H1 (cell line): ENCODE measurements around the gene ACSF3. TPM values are rescaled to one million over a fixed set of nuclear protein-coding genes. Genes with fewer than 3 reads are reported as not detected.

ENCODE experiments used
- CTCF ChIA-PET: fragments of 300-600 bp; sonication (Branson Sonifier 250); formaldehyde crosslinking; loops from one replicate; lab custom pipeline; 2021; ENCODE audit not compliant: partially characterized antibody; lab: Charles Lee
- POLR2A ChIA-PET: fragments of 300-600 bp; sonication (Branson Sonifier 250); formaldehyde crosslinking; loops from one replicate; lab custom pipeline; 2021; ENCODE audit warnings: inconsistent platforms; ENCODE audit not compliant: partially characterized antibody; lab: Charles Lee
- DNase-seq, 2 experiments: peaks; one replicate each; pipeline versions ENCODE4 v3.0.0 to v3.0.0-alpha.2; 2010 to 2022; ENCODE audit warnings: low spot score in 2 of 2, low read depth in 1 of 2, mixed read lengths in 1 of 2
- FAIRE-seq: peaks from 2 replicates; lab custom pipeline; 2011; peaks lifted over from hg19 to GRCh38; lab: Jason Lieb, UNC
- H2AFZ ChIP-seq: 2 replicates; pipeline ENCODE4 v1.8.1; 2012; ENCODE audit warnings: low read length, inconsistent platforms
- H2AK5ac ChIP-seq: 2 replicates; pipeline ENCODE4 v1.6.1; 2013; ENCODE audit warnings: low read depth, low read length
- H2BK120ac ChIP-seq: replicated peaks from 2 replicates; pipeline ENCODE3; 2013; ENCODE audit warnings: low read depth, low read length, inconsistent platforms
- H2BK12ac ChIP-seq: 2 replicates; pipeline ENCODE4 v1.6.1; 2013; ENCODE audit warnings: low read depth, low read length
- H2BK15ac ChIP-seq: 2 replicates; pipeline ENCODE4 v1.6.1; 2013; ENCODE audit warnings: low read length
- H2BK20ac ChIP-seq: 2 replicates; pipeline ENCODE4 v1.6.1; 2013; ENCODE audit warnings: low read length
- H2BK5ac ChIP-seq: 2 replicates; pipeline ENCODE4 v1.6.1; 2013; ENCODE audit warnings: low read depth, low read length
- H3K14ac ChIP-seq: 2 replicates; pipeline ENCODE4 v1.6.1; 2013; ENCODE audit warnings: inconsistent platforms; ENCODE audit not compliant: insufficient read length
- H3K18ac ChIP-seq: 2 replicates; pipeline ENCODE4 v1.6.1; 2013; ENCODE audit warnings: low read length; ENCODE audit errors: extremely low read depth
- H3K23ac ChIP-seq: 2 replicates; pipeline ENCODE4 v1.6.1; 2013; ENCODE audit warnings: inconsistent platforms; ENCODE audit not compliant: insufficient read length
- H3K23me2 ChIP-seq: 2 replicates; pipeline ENCODE4 v1.6.1; 2013; ENCODE audit warnings: low read depth, low read length
- H3K27ac ChIP-seq: 2 replicates; pipeline ENCODE4 v1.6.1; 2011; ENCODE audit warnings: low read depth, low read length, inconsistent platforms
- H3K27me3 ChIP-seq, 4 experiments: replicated peaks in 1 of 4; 1 replicate in 1 of 4; 2 replicates in 3 of 4; pipeline versions ENCODE4 v1.6.1 to v1.8.1; 2011 to 2013; ENCODE audit warnings: low read length in 3 of 4, mild to moderate bottlenecking in 3 of 4, inconsistent platforms in 2 of 4, mixed read lengths in 2 of 4, moderate library complexity in 1 of 4; ENCODE audit not compliant: control insufficient read depth in 3 of 4, insufficient read depth in 3 of 4; ENCODE audit errors: extremely low read depth in 1 of 4
- H3K36me3 ChIP-seq, 4 experiments: 2 replicates each; pipeline versions ENCODE4 v1.6.1 to v1.8.1; 2011 to 2013; ENCODE audit warnings: mild to moderate bottlenecking in 4 of 4, low read length in 3 of 4, moderate library complexity in 2 of 4, control low read depth in 1 of 4, inconsistent platforms in 1 of 4; ENCODE audit not compliant: insufficient read depth in 4 of 4, control insufficient read depth in 2 of 4
- H3K4ac ChIP-seq: replicated peaks from 2 replicates; pipeline ENCODE3; 2013; ENCODE audit warnings: low read length, low read depth, mixed read lengths, inconsistent platforms; ENCODE audit not compliant: insufficient read length
- H3K4me1 ChIP-seq, 4 experiments: replicated peaks in 1 of 4; 1 replicate in 1 of 4; 2 replicates in 3 of 4; pipeline versions ENCODE4 v1.6.1 to v1.8.1; 2011 to 2013; ENCODE audit warnings: low read length in 3 of 4, inconsistent platforms in 2 of 4, mixed read lengths in 1 of 4; ENCODE audit not compliant: insufficient read depth in 4 of 4, control insufficient read depth in 3 of 4
- H3K4me2 ChIP-seq, 2 experiments: 2 replicates each; pipeline versions ENCODE4 v1.6.1 to v1.8.1; 2011 to 2013; ENCODE audit warnings: low read depth in 2 of 2, low read length in 2 of 2, control low read depth in 1 of 2, inconsistent platforms in 1 of 2, mild to moderate bottlenecking in 1 of 2; ENCODE audit not compliant: insufficient read depth in 1 of 2
- H3K4me3 ChIP-seq, 4 experiments: fragments of 200-600, 300-600 bp in 1 of 4; sonication (generic), shearing (Covaris generic), sonication (Bioruptor Twin) in 1 of 4; 2 replicates each; pipeline versions ENCODE4 v1.5.1 to v1.8.1; 2011 to 2016; ENCODE audit warnings: low read length in 4 of 4, low read depth in 3 of 4, control low read depth in 2 of 4, inconsistent platforms in 2 of 4, mild to moderate bottlenecking in 2 of 4, mixed read lengths in 1 of 4, moderate library complexity in 1 of 4; ENCODE audit not compliant: insufficient read depth in 2 of 4; ENCODE audit errors: extremely low read depth in 1 of 4
- H3K56ac ChIP-seq: replicated peaks from 2 replicates; pipeline ENCODE3; 2013; ENCODE audit warnings: low read depth, mild to moderate bottlenecking, mixed read lengths, low read length, inconsistent platforms; ENCODE audit not compliant: insufficient read length
- H3K79me1 ChIP-seq: 2 replicates; pipeline ENCODE4 v1.6.1; 2013; ENCODE audit warnings: low read depth, low read length, control low read depth
- H3K79me2 ChIP-seq, 2 experiments: 2 replicates each; pipeline versions ENCODE4 v1.6.1 to v1.8.1; 2012 to 2013; ENCODE audit warnings: low read length in 2 of 2, mild to moderate bottlenecking in 2 of 2, inconsistent platforms in 1 of 2; ENCODE audit not compliant: insufficient read depth in 2 of 2, control insufficient read depth in 1 of 2
- H3K9ac ChIP-seq, 4 experiments: replicated peaks in 1 of 4; 1 replicate in 1 of 4; 2 replicates in 3 of 4; pipeline versions ENCODE4 v1.6.1 to v1.8.1; 2011 to 2013; ENCODE audit warnings: low read depth in 3 of 4, low read length in 3 of 4, control low read depth in 2 of 4, mild to moderate bottlenecking in 2 of 4, moderate library complexity in 2 of 4, inconsistent platforms in 1 of 4; ENCODE audit errors: extremely low read depth in 1 of 4
- H3K9me3 ChIP-seq, 2 experiments: 2 replicates each; pipeline versions ENCODE4 v1.6.1 to v1.8.1; 2012 to 2013; ENCODE audit warnings: mild to moderate bottlenecking in 2 of 2, moderate library complexity in 2 of 2, control low read depth in 1 of 2, inconsistent platforms in 1 of 2, low read depth in 1 of 2, low read length in 1 of 2, mixed read lengths in 1 of 2; ENCODE audit not compliant: insufficient read depth in 2 of 2
- H4K20me1 ChIP-seq, 2 experiments: replicated peaks in 1 of 2; 2 replicates each; pipeline versions ENCODE3 to v1.8.1; 2011 to 2013; ENCODE audit warnings: inconsistent platforms in 2 of 2, low read length in 2 of 2, mild to moderate bottlenecking in 1 of 2; ENCODE audit not compliant: insufficient read depth in 2 of 2, control insufficient read depth in 1 of 2
- H4K5ac ChIP-seq: 2 replicates; pipeline ENCODE4 v1.6.1; 2013; ENCODE audit warnings: low read length, low read depth, mixed read lengths, inconsistent platforms; ENCODE audit not compliant: insufficient read length
- H4K8ac ChIP-seq: 2 replicates; pipeline ENCODE4 v1.8.0; 2013; ENCODE audit warnings: mild to moderate bottlenecking, moderate library complexity, low read length, inconsistent platforms; ENCODE audit not compliant: insufficient read depth; ENCODE audit errors: extremely low read depth
- H4K91ac ChIP-seq: replicated peaks from 2 replicates; pipeline ENCODE3; 2013; ENCODE audit warnings: low read length, mixed read lengths, inconsistent platforms; ENCODE audit not compliant: insufficient read length
- CHD1 ChIP-seq: IDR thresholded peaks from 2 replicates; pipeline ENCODE4 v1.6.1; 2012; ENCODE audit warnings: low read depth, low read length, improper control_type of control experiment
- FOSL1 ChIP-seq: IDR thresholded peaks from 2 replicates; pipeline ENCODE4 v1.6.1; 2011; ENCODE audit warnings: mild to moderate bottlenecking, low read depth, low read length, moderate library complexity; ENCODE audit not compliant: insufficient read depth
- KDM5A ChIP-seq: fragments of 200-600 bp; IDR thresholded peaks from 2 replicates; pipeline ENCODE4 v1.7.1; 2012; ENCODE audit warnings: mild to moderate bottlenecking, low read length, inconsistent platforms, mixed read lengths
- NRF1 ChIP-seq: IDR thresholded peaks from 2 replicates; pipeline ENCODE4 v1.6.1; 2011; ENCODE audit warnings: mild to moderate bottlenecking, low read depth, low read length, improper control_type of control experiment
- RFX5 ChIP-seq: IDR thresholded peaks from 2 replicates; pipeline ENCODE4 v1.6.1; 2011; ENCODE audit warnings: low read depth, low read length, improper control_type of control experiment, borderline replicate concordance
- SAP30 ChIP-seq: fragments of 300-600 bp; sonication (generic); IDR thresholded peaks from 2 replicates; pipeline ENCODE4 v1.7.1; 2012; ENCODE audit warnings: low read length, moderate library complexity, mild to moderate bottlenecking, inconsistent platforms; ENCODE audit not compliant: insufficient read depth, insufficient replicate concordance
- WGBS, 2 experiments: shearing (Covaris generic) in 1 of 2; methylation state at CpG; one replicate each; pipeline versions ENCODE4 v1.1.6 to v1.1.7; 2013 to 2015; ENCODE audit warnings: low lambda C conversion rate in 2 of 2, mixed read lengths in 2 of 2, inconsistent platforms in 1 of 2, low coverage in 1 of 2, missing lambda C conversion rate in 1 of 2; ENCODE audit not compliant: insufficient replicate concordance in 2 of 2, insufficient coverage in 1 of 2, insufficient read length in 1 of 2; ENCODE audit errors: extremely low coverage in 1 of 2, missing lambda C conversion rate in 1 of 2; 5-methylcytosine and 5-hydroxymethylcytosine counted together
- polyA plus RNA-seq, 7 experiments: library from polyadenylated mRNA; depleted of rRNA in 3 of 7; stranded (reverse) in 5 of 7; unstranded in 2 of 7; fragments of >200 nt in 5 of 7; fragments of 200-250 nt in 2 of 7; gene quantifications; 1 replicate in 5 of 7; 2 replicates in 1 of 7; 4 replicates in 1 of 7; pipeline versions ENCODE4 v1.2.1 to v1.2.3, GENCODE V29; 2011 to 2013; ENCODE audit warnings: missing spikeins in 2 of 7, mixed read lengths in 2 of 7
- total RNA-seq: library from RNA; stranded (reverse); fragmentation: NEBNext Ultra II Directional; extraction: Animal tissue kit (Norgen Biotek cat#: 25700); gene quantifications from 2 replicates; pipeline ENCODE4 v1.2.1, GENCODE V29; 2021
- TF ChIP-seq, protein P1 (sequence below): IDR thresholded peaks from 2 replicates; pipeline ENCODE4 v1.6.1; 2011; ENCODE audit warnings: low read length, improper control_type of control experiment

The ACSF3 gene
- total and polyA plus RNA-seq, 2 of the 8 experiments (the other 6 are each of a cell fraction or from before 2014, with no cell fraction given) = 15.6 to 22.9 TPM

DNA sequence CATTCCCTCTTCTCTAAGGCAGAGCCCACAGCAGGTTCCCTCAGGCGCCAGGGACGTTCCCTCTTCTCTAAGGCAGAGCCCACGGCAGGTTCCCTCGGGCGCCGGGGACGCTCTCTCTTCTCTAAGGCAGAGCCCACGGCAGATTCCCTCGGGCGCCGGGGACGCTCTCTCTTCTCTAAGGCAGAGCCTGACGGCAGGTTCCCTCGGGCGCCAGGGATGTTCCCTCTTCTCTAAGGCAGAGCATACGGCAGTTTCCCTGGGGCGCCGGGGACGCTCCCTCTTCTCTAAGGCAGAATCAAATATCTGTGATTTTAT is 24.3 kb downstream of the ACSF3 start:
- no peak overlapping the region for H4K5ac ChIP-seq
- H2BK15ac ChIP-seq = no peak overlapping the region
- DNase-seq = no peak
- peaks cover 0 to 9% of the 10 kb centered on the region in 2 experiments for H4K20me1 ChIP-seq
- TF ChIP-seq, protein P1, sequence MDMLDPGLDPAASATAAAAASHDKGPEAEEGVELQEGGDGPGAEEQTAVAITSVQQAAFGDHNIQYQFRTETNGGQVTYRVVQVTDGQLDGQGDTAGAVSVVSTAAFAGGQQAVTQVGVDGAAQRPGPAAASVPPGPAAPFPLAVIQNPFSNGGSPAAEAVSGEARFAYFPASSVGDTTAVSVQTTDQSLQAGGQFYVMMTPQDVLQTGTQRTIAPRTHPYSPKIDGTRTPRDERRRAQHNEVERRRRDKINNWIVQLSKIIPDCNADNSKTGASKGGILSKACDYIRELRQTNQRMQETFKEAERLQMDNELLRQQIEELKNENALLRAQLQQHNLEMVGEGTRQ = no peak
- TF ChIP-seq CHD1 (no peak), RFX5 (no peak), FOSL1 (no peak), KDM5A (no peak), SAP30 (no peak), NRF1 (no peak)
- H3K23me2 ChIP-seq = no peaks in the 10 kb centered on the region
- no peak overlapping the region for H2BK5ac ChIP-seq
- no peak overlapping the region for H2AK5ac ChIP-seq
- H3K79me2 ChIP-seq = no peaks in the 10 kb centered on the region
- no peak overlapping the region for H3K9ac ChIP-seq
- no peak overlapping the region for H3K4me2 ChIP-seq
- no peaks in the 10 kb centered on the region for H3K9me3 ChIP-seq
- H3K18ac ChIP-seq = no peak overlapping the region
- H3K4ac ChIP-seq = no peak overlapping the region
- no peak overlapping the region for H3K23ac ChIP-seq
- no peaks in the 10 kb centered on the region; the same call in 1 of the 2 replicates for H3K79me1 ChIP-seq
- H4K91ac ChIP-seq = no peak overlapping the region
- H2AFZ ChIP-seq = no peak overlapping the region
- no peak overlapping the region for H2BK12ac ChIP-seq
- ChIA-PET CTCF (interaction anchor here (0.8 to 1.2 kb wide), 3 partner anchors 29 to 302 kb away, joined by 3 to 5 read pairs (median 4); no protein-coding TSS in a partner anchor), POLR2A (interaction anchor here (1.3 kb wide), 1 partner anchor 29 kb away, joined by 4 read pairs; no protein-coding TSS in a partner anchor)
- H4K8ac ChIP-seq = no peak overlapping the region
- H3K36me3 ChIP-seq = peaks cover 0 to 18% (median 11%) of the 10 kb centered on the region in 4 experiments; a peak in 5 of 8 replicates
- no peak overlapping the region for H3K14ac ChIP-seq
- no peak overlapping the region for H3K56ac ChIP-seq
- peaks cover 0 to 10% (median 3%) of the 10 kb centered on the region in 4 experiments; a peak in 2 of 7 replicates for H3K4me1 ChIP-seq
- no peak overlapping the region for H2BK20ac ChIP-seq
- H3K27ac ChIP-seq = no peak overlapping the region
- no peaks in the 10 kb centered on the region for H3K27me3 ChIP-seq
- FAIRE-seq = no peak
- 82% methylated on average over 16 of the region's 19 CpGs; no CpG with 5 or more reads in 1 of the 2 experiments for WGBS, 2 experiments
- no peak overlapping the region for H2BK120ac ChIP-seq
- H3K4me3 ChIP-seq = no peak overlapping the region
